K562 (cell line): ENCODE results near the gene IL18RAP. TPM values are rescaled to one million over a fixed set of nuclear protein-coding genes. Genes with fewer than 3 reads are reported as not detected.

Experiments used
- CBX2 ChIP-seq: fragments of 200-600 bp; sonication (generic); IDR thresholded peaks from one replicate; pipeline ENCODE4 v1.6.1; 2012; ENCODE audit warnings: mild to moderate bottlenecking, low read length, inconsistent platforms; ENCODE audit not compliant: insufficient read depth, poor library complexity, severe bottlenecking
- ELK1 ChIP-seq: sonication (generic); formaldehyde crosslinking; IDR thresholded peaks from 2 replicates; pipeline ENCODE4 v1.8.1; 2022; ENCODE audit warnings: missing genetic modification reagents
- GTF2E2 ChIP-seq: fragments of 200-800 bp; sonication (Bioruptor generic); IDR thresholded peaks from 2 replicates; pipeline ENCODE4 v1.6.1; 2016; ENCODE audit warnings: missing genetic modification characterization, missing compliant biosample characterization
- HCFC1 ChIP-seq: IDR thresholded peaks from 2 replicates; pipeline ENCODE4 v1.6.1; 2012; ENCODE audit warnings: low read depth, low read length, improper control_type of control experiment
- ID3 ChIP-seq, 2 experiments: fragments of 250-450 bp in 1 of 2; fragments of 450-650 bp in 1 of 2; sonication (Bioruptor Pico) in 1 of 2; IDR thresholded peaks; 2 replicates each; pipeline versions ENCODE4 v1.6.1 to v1.8.0; 2016 to 2021; ENCODE audit warnings: mild to moderate bottlenecking in 2 of 2, moderate library complexity in 2 of 2, missing compliant biosample characterization in 1 of 2, missing genetic modification characterization in 1 of 2
- ILF3 ChIP-seq: fragments of 450-650 bp; IDR thresholded peaks from 2 replicates; pipeline ENCODE4 v1.6.1; 2018; ENCODE audit warnings: antibody characterized with exemption, mild to moderate bottlenecking, moderate library complexity, borderline replicate concordance
- KDM2B ChIP-seq: fragments of 250-450 bp; sonication (Bioruptor Pico); IDR thresholded peaks from 2 replicates; pipeline ENCODE4 v1.8.0; 2021; ENCODE audit warnings: mild to moderate bottlenecking, moderate library complexity
- KLF1 ChIP-seq: fragments of 450-650 bp; IDR thresholded peaks from 2 replicates; pipeline ENCODE4 v1.6.1; 2016; ENCODE audit warnings: missing genetic modification characterization, missing compliant biosample characterization
- MYC ChIP-seq, 2 experiments: fragments of 250-450 bp in 1 of 2; sonication (Bioruptor Pico) in 1 of 2; IDR thresholded peaks; 2 replicates each; pipeline versions ENCODE4 v1.5.1 to v1.6.1; 2012 to 2021; ENCODE audit warnings: low read depth in 2 of 2, borderline replicate concordance in 1 of 2, improper control_type of control experiment in 1 of 2, low read length in 1 of 2, mild to moderate bottlenecking in 1 of 2, moderate library complexity in 1 of 2
- NCOA6 ChIP-seq: fragments of 450-650 bp; IDR thresholded peaks from 2 replicates; pipeline ENCODE4 v1.6.1; 2017; ENCODE audit warnings: mild to moderate bottlenecking
- PHB ChIP-seq: fragments of 250-450 bp; sonication (Bioruptor Pico); IDR thresholded peaks from 2 replicates; pipeline ENCODE4 v1.5.0; 2021
- PURB ChIP-seq: sonication (generic); formaldehyde crosslinking; IDR thresholded peaks from 2 replicates; pipeline ENCODE4 v1.9.0; 2021; ENCODE audit warnings: low read depth, mild to moderate bottlenecking, missing genetic modification reagents
- RERE ChIP-seq: sonication (generic); formaldehyde crosslinking; IDR thresholded peaks from 2 replicates; pipeline ENCODE4 v1.8.0; 2023; ENCODE audit warnings: missing genetic modification reagents, mild to moderate bottlenecking, borderline replicate concordance
- SP2 ChIP-seq: IDR thresholded peaks from 2 replicates; pipeline ENCODE4 v1.6.1; 2011; ENCODE audit warnings: mild to moderate bottlenecking, low read depth, low read length, moderate library complexity; ENCODE audit not compliant: poor library complexity, severe bottlenecking; ENCODE audit errors: extremely low read depth
- SRSF1 ChIP-seq: fragments of 200-400 bp; formaldehyde crosslinking; IDR thresholded peaks from 2 replicates; pipeline ENCODE4 v1.6.1; 2017; ENCODE audit warnings: mild to moderate bottlenecking, low read depth, low read length, moderate library complexity
- TCFL5 ChIP-seq: fragments of 250-450 bp; sonication (Bioruptor Pico); conservative IDR thresholded peaks from 2 replicates; pipeline ENCODE4 v1.6.1; 2021; ENCODE audit warnings: mild to moderate bottlenecking, moderate library complexity, matching md5 sums
- ZBTB2 ChIP-seq: fragments of 450-650 bp; IDR thresholded peaks from 2 replicates; pipeline ENCODE4 v1.6.1; 2016; ENCODE audit warnings: antibody characterized with exemption
- ZNF263 ChIP-seq: sonication (generic); formaldehyde crosslinking; IDR thresholded peaks from 2 replicates; pipeline ENCODE4 v1.8.0; 2022; ENCODE audit warnings: mild to moderate bottlenecking, missing genetic modification reagents, borderline replicate concordance
- ZSCAN32 ChIP-seq: fragments of 450-650 bp; formaldehyde crosslinking; IDR thresholded peaks from 2 replicates; pipeline ENCODE4 v1.4.0; 2020; ENCODE audit warnings: mild to moderate bottlenecking, moderate library complexity
- polyA plus RNA-seq, 8 experiments: library from polyadenylated mRNA; depleted of rRNA in 4 of 8; stranded (reverse) in 5 of 8; unstranded in 3 of 8; fragments of >200 nt; fragmentation: Nextera tagmentation in 2 of 8; fragmentation: Illumina TruSeq in 1 of 8; extraction: Ambion mirVana in 2 of 8; extraction: Trizol in 1 of 8; gene quantifications; 2 replicates each; pipeline versions ENCODE4 v1.2.1 to v1.2.3, GENCODE V29; 2011 to 2014; ENCODE audit warnings: inconsistent platforms in 1 of 8, missing spikeins in 1 of 8
- total RNA-seq, 7 experiments: library from RNA; depleted of rRNA in 6 of 7; stranded (reverse); fragments of >200 nt in 6 of 7; fragmentation: Illumina TruSeq in 2 of 7; extraction: Trizol in 2 of 7; gene quantifications; 2 replicates each; pipeline versions ENCODE4 v1.2.1 to v1.2.3, GENCODE V29; 2011 to 2021; ENCODE audit warnings: low replicate concordance in 1 of 7

IL18RAP gene
- total and polyA plus RNA-seq, 9 of the 15 experiments (the other 6 are each of a cell fraction or from before 2014, with no cell fraction given) = 1.1 to 20.5 (median 5.8) TPM

GRCh38 chr2:102418421-102418961, 4.5 kb upstream of the IL18RAP start (continued):
- TF ChIP-seq RERE (CRISPR knock-in tag) (no peak), ZBTB2 (no peak), CBX2 (no peak), ELK1 (CRISPR knock-in tag) (no peak), SRSF1 (no peak), ZSCAN32 (CRISPR knock-in tag) (no peak), KDM2B (CRISPR knock-in tag) (no peak), GTF2E2 (no peak; the same call in 1 of the 2 replicates), ID3 (CRISPR knock-in tag; IDR thresholded peaks at IDR 0.05) (no peak), ID3 (tag; IDR thresholded peaks at IDR 0.05) (no peak), ZNF263 (no peak), MYC (IDR thresholded peaks at IDR 0.05; ENCODE audit: low read depth, low read length) (no peak), MYC (CRISPR knock-in tag; IDR thresholded peaks at IDR 0.05; ENCODE audit: borderline replicate concordance, low read depth) (no peak), ILF3 (no peak), HCFC1 (no peak), PHB (no peak), TCFL5 (CRISPR knock-in tag) (no peak; the same call in 1 of the 2 replicates), NCOA6 (no peak), SP2 (no peak), PURB (CRISPR knock-in tag) (no peak), KLF1 (tag) (no peak)
